ENCODE data around the gene SLIT1. TPM values are rescaled to one million over a fixed set of nuclear protein-coding genes. Genes with fewer than 3 reads are reported as not detected.

SLIT1 gene
- under 1 TPM; 0.06 to 0.25 TPM for total RNA-seq
- long read RNA-seq, result 0 reads

DNA sequence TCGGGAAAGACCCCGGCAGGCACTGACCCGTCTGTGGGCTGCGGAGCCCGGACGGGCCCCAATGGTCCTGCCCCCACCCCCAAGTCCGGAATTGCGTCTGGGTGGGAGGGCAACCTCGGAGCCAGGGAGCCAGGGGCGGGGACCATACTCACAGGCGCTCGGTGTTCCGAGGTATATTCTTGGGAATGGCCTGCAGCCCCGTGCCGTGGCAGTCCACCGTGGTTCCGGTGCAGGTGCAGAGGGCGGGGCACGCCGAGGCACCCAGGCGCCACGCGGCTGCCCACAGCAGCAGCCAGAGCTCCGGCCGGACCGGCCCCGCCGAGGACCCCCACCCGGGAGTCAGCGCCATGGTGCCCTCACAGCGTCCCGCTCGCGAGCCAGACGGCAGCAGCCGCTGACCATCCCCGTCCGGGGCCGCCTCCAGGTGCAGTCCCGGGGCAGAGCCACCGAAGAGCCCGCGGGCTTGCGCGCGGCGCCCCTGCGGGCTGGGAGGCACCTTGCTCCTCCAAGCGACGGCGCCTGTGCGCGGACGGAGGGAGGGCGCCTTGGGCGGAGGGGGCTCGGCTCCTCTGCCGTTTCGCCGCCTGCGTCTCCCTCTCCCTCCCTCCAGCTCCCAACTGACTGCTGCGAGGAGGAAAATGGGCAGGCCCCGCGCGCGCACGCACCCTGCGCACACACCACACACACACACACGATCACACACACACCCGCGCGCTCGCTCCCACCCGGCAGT lies at the start of gene SLIT1:
TSS of gene SLIT1 (minus strand) at position 634 of the 733 bp plus-strand sequence. CDS start at position 349, 285 bp downstream.
- ATAC-seq (no peak), DNase-seq (no peak)
- intact Hi-C loops (cut with DNase I, micrococcal nuclease), result no loop called here

GRCh38 chr10:97235353-97235752 lies 49.6 kb upstream of the SLIT1 start:
- ATAC-seq, result no peak
- intact Hi-C loops (cut with DNase I, micrococcal nuclease), result no loop called here

GRCh38 chr10:97234400-97234799 lies 48.6 kb upstream of the SLIT1 start:
- peak; percentile 37 for ATAC-seq
- intact Hi-C loops (cut with DNase I, micrococcal nuclease), result no loop called here

More at GRCh38 chr10:97235353-97235752, 49.6 kb upstream of the SLIT1 start:
- no peak for DNase-seq

GRCh38 chr10:97230146-97230545 lies 44.4 kb upstream of the SLIT1 start:
- intact Hi-C loops (cut with DNase I, micrococcal nuclease), result no loop called here
- ATAC-seq (no peak), DNase-seq (no peak)

More at GRCh38 chr10:97234400-97234799, 48.6 kb upstream of the SLIT1 start:
- no peak for DNase-seq

DNA sequence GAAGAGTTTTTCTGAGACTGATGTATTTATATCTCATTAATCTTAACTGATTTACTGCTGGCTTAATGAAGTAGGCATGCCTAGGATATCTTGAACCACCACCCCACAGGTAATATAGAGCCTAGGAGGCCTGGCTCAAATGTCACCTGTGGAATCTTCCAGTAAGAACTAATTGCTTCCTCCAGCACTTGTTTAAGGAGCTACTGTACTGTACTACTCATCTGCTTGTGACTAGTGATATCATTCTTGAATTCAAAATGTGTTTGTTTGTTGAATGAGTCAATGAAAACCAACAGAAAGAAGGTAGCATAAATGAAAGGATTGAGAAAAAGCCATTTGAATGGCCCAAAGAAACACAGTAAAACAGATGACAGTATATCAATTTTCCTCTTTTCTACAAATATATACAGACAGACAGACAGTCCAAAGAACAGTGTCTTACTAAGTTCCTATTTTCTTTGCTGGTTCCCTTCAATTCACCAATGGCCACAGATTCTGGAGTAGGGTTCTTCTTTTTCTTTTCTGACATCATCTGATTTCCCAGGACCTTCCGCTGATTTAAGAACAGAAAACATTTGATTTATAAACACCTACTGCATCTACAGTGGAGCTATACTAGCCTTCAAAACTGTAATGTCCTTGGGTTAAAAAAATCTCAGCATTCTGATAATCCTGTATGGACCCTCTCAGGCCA lies 43.7 kb upstream of the SLIT1 start:
- intact Hi-C loops (cut with DNase I, micrococcal nuclease), result no loop called here
- no peak for DNase-seq
- ATAC-seq, result no peak

GRCh38 chr10:97228775-97229157 lies 43.0 kb upstream of the SLIT1 start:
- intact Hi-C loops (cut with DNase I, micrococcal nuclease), result no loop called here
- ATAC-seq (no peak), DNase-seq (no peak)

- ATAC-seq, result no peak
- intact Hi-C loops (cut with DNase I, micrococcal nuclease), result no loop called here
- DNase-seq, result no peak
These were observed 42.5 kb upstream of the SLIT1 start for GRCh38 chr10:97228130-97228774.

DNA sequence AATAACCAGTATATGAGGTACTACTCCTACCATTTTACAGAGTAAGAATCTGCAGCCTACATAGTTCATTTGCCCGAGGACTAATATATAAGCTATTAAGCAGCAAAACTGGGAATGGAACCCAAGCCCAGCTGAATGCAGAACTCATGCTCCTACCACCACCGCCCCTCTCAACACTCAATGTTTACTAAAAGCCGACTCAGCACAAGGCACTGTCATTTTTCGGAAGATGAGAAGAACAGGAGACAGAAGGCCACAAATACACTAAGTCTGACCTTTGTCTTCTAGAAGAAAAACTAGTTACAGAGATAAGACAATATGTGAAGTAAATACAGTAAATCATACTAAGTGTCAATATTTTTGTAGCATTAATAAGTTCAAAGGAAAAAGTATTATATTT lies 40.6 kb upstream of the SLIT1 start:
- intact Hi-C loops (cut with DNase I, micrococcal nuclease), result no loop called here
- ATAC-seq (no peak), DNase-seq (no peak)

GRCh38 chr10:97224483-97225435 lies 39.0 kb upstream of the SLIT1 start:
- DNase-seq (no peak), ATAC-seq (no peak)
- intact Hi-C loops (cut with DNase I, micrococcal nuclease), result loop anchor here in 1 of 2 donors (5.0 kb wide), 1 partner anchor 152 kb away; no protein-coding TSS in a partner anchor

GRCh38 chr10:97222326-97222961 lies 36.7 kb upstream of the SLIT1 start:
- intact Hi-C loops (cut with DNase I, micrococcal nuclease), result loop anchor here in 1 of 2 donors (5.0 kb wide), 1 partner anchor 150 kb away; no protein-coding TSS in a partner anchor
- ATAC-seq, result no peak
- DNase-seq, result no peak

GRCh38 chr10:97220355-97220754 lies 34.6 kb upstream of the SLIT1 start:
- DNase-seq (no peak), ATAC-seq (no peak)
- intact Hi-C loops (cut with DNase I, micrococcal nuclease), result loop anchor here in 1 of 2 donors (5.0 kb wide), 1 partner anchor 148 kb away; no protein-coding TSS in a partner anchor

DNA sequence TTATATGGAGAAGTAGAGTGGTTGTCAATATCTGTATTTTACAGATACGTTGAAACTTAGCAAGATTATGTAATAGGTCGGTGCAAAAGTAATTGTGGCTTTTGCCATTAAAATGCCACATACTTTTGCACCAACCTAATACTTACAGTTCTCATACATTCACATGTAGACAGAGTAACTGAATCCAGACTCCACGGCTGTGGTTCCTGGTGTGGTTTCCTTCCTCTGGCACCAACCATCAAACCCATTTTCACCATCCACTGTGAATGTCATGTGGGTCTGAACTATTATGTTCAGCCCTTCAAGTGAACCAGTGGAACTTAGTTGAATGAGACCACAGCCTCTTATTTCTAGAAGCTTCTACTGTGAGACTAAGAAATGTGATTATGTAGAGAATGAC lies 31.5 kb upstream of the SLIT1 start:
- intact Hi-C loops (cut with DNase I, micrococcal nuclease), result no loop called here
- DNase-seq, result no peak

GRCh38 chr10:97215619-97216260 lies 30.0 kb upstream of the SLIT1 start:
- ATAC-seq, result no peak
- intact Hi-C loops (cut with DNase I, micrococcal nuclease), result no loop called here

More for the DNA sequence above, 31.5 kb upstream of the SLIT1 start:
- no peak for ATAC-seq

DNA sequence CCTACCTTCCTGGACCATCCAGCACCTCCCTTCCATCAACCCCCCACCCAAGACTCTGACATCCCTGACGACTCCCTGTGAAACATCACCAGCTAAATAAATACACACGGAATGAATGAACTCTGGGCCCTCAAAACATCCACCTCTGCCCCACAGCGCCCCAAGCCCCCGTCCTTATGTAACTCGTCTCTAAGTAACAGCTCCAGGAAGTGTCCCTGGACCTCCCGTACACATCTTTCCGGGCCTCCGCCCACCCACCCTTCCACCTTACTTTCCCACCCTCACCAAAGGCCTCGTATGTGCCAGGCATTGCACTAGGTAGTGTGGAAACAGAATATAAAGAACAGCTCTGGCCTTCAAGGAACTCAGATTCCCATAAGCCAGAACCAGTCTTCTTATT lies 27.7 kb upstream of the SLIT1 start:
- intact Hi-C loops (cut with DNase I, micrococcal nuclease), result loop anchor here in 1 of 2 donors (5.0 kb wide), 1 partner anchor 141 kb away; no protein-coding TSS in a partner anchor
- ATAC-seq (no peak), DNase-seq (no peak)

More at GRCh38 chr10:97215619-97216260, 30.0 kb upstream of the SLIT1 start:
- DNase-seq, result no peak

GRCh38 chr10:97211229-97211628 lies 25.5 kb upstream of the SLIT1 start:
- intact Hi-C loops (cut with DNase I, micrococcal nuclease), result loop anchor here in 1 of 2 donors (5.0 kb wide), 1 partner anchor 139 kb away; no protein-coding TSS in a partner anchor
- DNase-seq (no peak), ATAC-seq (no peak)

- intact Hi-C loops (cut with DNase I, micrococcal nuclease), result loop anchor here in 1 of 2 donors (5.0 kb wide), 1 partner anchor 138 kb away; no protein-coding TSS in a partner anchor
- DNase-seq (peak in 1 of 2 donors; percentile 72), ATAC-seq (peak; percentile 59)
These were observed 24.8 kb upstream of the SLIT1 start for GRCh38 chr10:97210543-97210960.

- ATAC-seq (no peak), DNase-seq (no peak)
- intact Hi-C loops (cut with DNase I, micrococcal nuclease), result loop anchor here in 1 of 2 donors (5.0 kb wide), 1 partner anchor 136 kb away; no protein-coding TSS in a partner anchor
These were observed 22.1 kb upstream of the SLIT1 start for GRCh38 chr10:97207756-97208346.

Measured in left colon (tissue), 2 donors.